Gastrocnemius medialis (tissue), 4 donors: ENCODE results near the gene DPYSL5.

ENCODE experiments used
- CTCF ChIP-seq, 5 experiments: fragments of 450-650 bp in 3 of 5; fragments of 200-600 bp in 2 of 5; sonication (generic) in 2 of 5; IDR thresholded peaks in 4 of 5; conservative IDR thresholded peaks in 1 of 5; 1 replicate in 4 of 5; 2 replicates in 1 of 5; pipeline ENCODE4 v1.5.1; 2016 to 2019; ENCODE audit warnings: antibody characterized with exemption in 5 of 5, mild to moderate bottlenecking in 3 of 5, moderate library complexity in 3 of 5
- POLR2A ChIP-seq, 2 donors: fragments of 450-650 bp; IDR thresholded peaks; one replicate each; pipeline ENCODE4 v1.6.1; 2017; ENCODE audit warnings: antibody characterized with exemption in 2 of 2, mild to moderate bottlenecking in 2 of 2, moderate library complexity in 2 of 2

GRCh38 chr2:26818972-26819371, 29.0 kb upstream of the DPYSL5 start:
- no peak for TF ChIP-seq CTCF (IDR thresholded peaks at IDR 0.05 in 4 of 5, conservative IDR thresholded peaks at IDR 0.05 in 1 of 5)
- TF ChIP-seq POLR2A (IDR thresholded peaks at IDR 0.05), result no peak
